ENCODE measurements around the gene TMEM30A.
A peak's percentile ranks its signal among the peaks of the same experiment; 100 is the strongest.

Gene TMEM30A

GRCh38 chr6:75278474-75279077 is 6.0 kb downstream of the TMEM30A start:
- H3K9ac ChIP-seq (ENCODE audit: low read length) = no peak overlapping the region
- no peak overlapping the region for H3K4me3 ChIP-seq (ENCODE audit: low read length)
- H3K27me3 ChIP-seq (replicated peaks; ENCODE audit: control insufficient read depth, insufficient read depth, low read length) = no peaks in the 10 kb centered on the region
- no peak for DNase-seq (ENCODE audit: low read depth)
- H3K9me3 ChIP-seq (ENCODE audit: control insufficient read depth, low read length) = no peaks in the 10 kb centered on the region
- H3K4me1 ChIP-seq (ENCODE audit: control insufficient read depth, insufficient read depth, low read length) = peaks cover 64% of the 10 kb centered on the region
- H3K36me3 ChIP-seq (ENCODE audit: control insufficient read depth, insufficient read depth, low read length, severe bottlenecking) = no peaks in the 10 kb centered on the region

DNA sequence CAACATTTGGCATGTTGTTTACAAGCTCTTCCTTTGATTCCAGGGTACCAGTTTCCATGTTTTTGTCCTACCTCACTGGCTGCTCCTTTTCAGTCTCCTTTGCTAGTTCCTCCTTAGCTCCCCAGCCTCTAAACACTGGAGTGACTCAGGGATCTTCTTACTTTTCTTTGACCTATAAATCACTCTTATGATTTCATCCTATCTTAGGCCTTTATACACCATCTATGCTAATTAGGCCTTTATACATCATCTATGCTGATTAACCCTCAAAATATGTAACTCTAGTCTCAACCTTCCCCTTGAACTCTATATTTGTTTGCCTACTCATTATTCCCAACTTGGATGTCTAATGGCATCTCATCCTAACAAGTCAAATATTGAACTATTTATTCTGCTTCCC is 9.5 kb downstream of the TMEM30A start:
- H3K4me3 ChIP-seq (ENCODE audit: low read length) = no peak overlapping the region
- H3K9me3 ChIP-seq (ENCODE audit: control insufficient read depth, low read length) = no peaks in the 10 kb centered on the region
- H3K27me3 ChIP-seq (replicated peaks; ENCODE audit: control insufficient read depth, insufficient read depth, low read length) = no peaks in the 10 kb centered on the region
- H3K4me1 ChIP-seq (ENCODE audit: control insufficient read depth, insufficient read depth, low read length) = peaks cover 56% of the 10 kb centered on the region
- H3K36me3 ChIP-seq (ENCODE audit: control insufficient read depth, insufficient read depth, low read length, severe bottlenecking) = peaks cover 5% of the 10 kb centered on the region
- peak; percentile 58 for DNase-seq (ENCODE audit: low read depth)
- no peak overlapping the region for H3K9ac ChIP-seq (ENCODE audit: low read length)

GRCh38 chr6:75273009-75273408 is 11.6 kb downstream of the TMEM30A start:
- H3K9me3 ChIP-seq (ENCODE audit: control insufficient read depth, low read length) = no peaks in the 10 kb centered on the region
- peak overlapping the region; percentile 75 for H3K9ac ChIP-seq (ENCODE audit: low read length)
- no peaks in the 10 kb centered on the region for H3K27me3 ChIP-seq (replicated peaks; ENCODE audit: control insufficient read depth, insufficient read depth, low read length)
- DNase-seq (ENCODE audit: low read depth) = no peak
- H3K4me1 ChIP-seq (ENCODE audit: control insufficient read depth, insufficient read depth, low read length) = peaks cover 44% of the 10 kb centered on the region
- H3K36me3 ChIP-seq (ENCODE audit: control insufficient read depth, insufficient read depth, low read length, severe bottlenecking) = peaks cover 9% of the 10 kb centered on the region
- H3K4me3 ChIP-seq (ENCODE audit: low read length) = no peak overlapping the region

GRCh38 chr6:75272145-75272840 is 12.3 kb downstream of the TMEM30A start:
- peak overlapping the region; percentile 75 for H3K9ac ChIP-seq (ENCODE audit: low read length)
- H3K4me3 ChIP-seq (ENCODE audit: low read length) = peak overlapping the region; percentile 25
- no peaks in the 10 kb centered on the region for H3K9me3 ChIP-seq (ENCODE audit: control insufficient read depth, low read length)
- H3K36me3 ChIP-seq (ENCODE audit: control insufficient read depth, insufficient read depth, low read length, severe bottlenecking) = peaks cover 9% of the 10 kb centered on the region
- no peaks in the 10 kb centered on the region for H3K27me3 ChIP-seq (replicated peaks; ENCODE audit: control insufficient read depth, insufficient read depth, low read length)
- peaks cover 51% of the 10 kb centered on the region for H3K4me1 ChIP-seq (ENCODE audit: control insufficient read depth, insufficient read depth, low read length)
- DNase-seq (ENCODE audit: low read depth) = peak; percentile 54

- Histone ChIP-seq H3K9ac (ENCODE audit: low read length) (no peak overlapping the region), H3K27me3 (replicated peaks; ENCODE audit: control insufficient read depth, insufficient read depth, low read length) (no peaks in the 10 kb centered on the region), H3K4me1 (ENCODE audit: control insufficient read depth, insufficient read depth, low read length) (peaks cover 41% of the 10 kb centered on the region), H3K36me3 (ENCODE audit: control insufficient read depth, insufficient read depth, low read length, severe bottlenecking) (peaks cover 12% of the 10 kb centered on the region), H3K4me3 (ENCODE audit: low read length) (no peak overlapping the region), H3K9me3 (ENCODE audit: control insufficient read depth, low read length) (no peaks in the 10 kb centered on the region)
- DNase-seq (ENCODE audit: low read depth) = no peak
These were observed 15.6 kb downstream of the TMEM30A start for GRCh38 chr6:75268988-75269354.

DNA sequence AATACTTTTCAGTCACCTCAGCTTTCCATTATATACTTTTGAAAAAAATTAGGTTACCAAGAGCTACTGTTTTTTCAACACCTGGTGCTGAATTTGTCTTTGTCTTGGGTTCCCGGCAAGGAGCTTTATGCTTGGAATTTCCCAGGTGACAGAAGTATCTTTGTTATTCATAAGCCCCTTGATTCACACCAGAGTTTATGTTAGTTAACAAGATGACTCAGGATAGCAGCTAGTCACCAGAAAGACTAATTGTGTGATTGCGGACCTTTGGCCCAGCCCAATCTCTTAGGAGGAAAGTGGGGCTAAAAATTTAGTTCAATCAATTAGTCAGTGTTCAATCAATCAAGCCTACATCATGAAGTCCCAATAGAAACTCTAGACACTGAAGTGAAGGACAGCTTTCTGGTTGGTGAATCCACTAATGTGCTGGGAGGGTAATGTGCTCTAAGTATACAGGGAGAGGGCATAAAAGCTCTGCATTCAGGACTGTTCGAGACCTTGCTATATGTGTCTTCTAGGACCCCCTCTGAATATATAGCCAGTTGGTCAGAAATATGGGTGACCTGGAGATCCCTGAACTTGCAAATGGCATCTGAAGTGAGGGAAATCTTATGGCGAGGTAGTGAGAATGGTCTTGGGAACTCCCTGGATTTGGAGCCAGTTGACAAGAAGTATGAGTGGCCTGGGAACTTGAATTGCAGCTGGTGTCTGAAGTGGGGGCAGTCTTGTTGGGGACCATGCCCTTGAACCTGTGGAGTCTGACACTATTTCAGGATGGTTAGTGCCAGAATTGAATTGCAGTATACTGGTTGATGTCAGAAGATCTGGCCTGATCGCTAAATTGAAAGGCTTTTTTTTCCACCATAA is 16.2 kb downstream of the TMEM30A start:
- DNase-seq (ENCODE audit: low read depth) = no peak
- no peak overlapping the region for H3K4me3 ChIP-seq (ENCODE audit: low read length)

GRCh38 chr6:75267461-75267860 is 17.1 kb downstream of the TMEM30A start:
- no peak for DNase-seq (ENCODE audit: low read depth)
- Histone ChIP-seq H3K36me3 (ENCODE audit: control insufficient read depth, insufficient read depth, low read length, severe bottlenecking) (peaks cover 22% of the 10 kb centered on the region), H3K9ac (ENCODE audit: low read length) (peak overlapping the region; percentile 44), H3K4me1 (ENCODE audit: control insufficient read depth, insufficient read depth, low read length) (peaks cover 28% of the 10 kb centered on the region), H3K9me3 (ENCODE audit: control insufficient read depth, low read length) (no peaks in the 10 kb centered on the region), H3K27me3 (replicated peaks; ENCODE audit: control insufficient read depth, insufficient read depth, low read length) (no peaks in the 10 kb centered on the region), H3K4me3 (ENCODE audit: low read length) (no peak overlapping the region)

More for the DNA sequence above, 16.2 kb downstream of the TMEM30A start:
- Histone ChIP-seq H3K36me3 (ENCODE audit: control insufficient read depth, insufficient read depth, low read length, severe bottlenecking) (peaks cover 17% of the 10 kb centered on the region), H3K9ac (ENCODE audit: low read length) (peak overlapping the region; percentile 44), H3K27me3 (replicated peaks; ENCODE audit: control insufficient read depth, insufficient read depth, low read length) (no peaks in the 10 kb centered on the region), H3K9me3 (ENCODE audit: control insufficient read depth, low read length) (no peaks in the 10 kb centered on the region), H3K4me1 (ENCODE audit: control insufficient read depth, insufficient read depth, low read length) (peaks cover 37% of the 10 kb centered on the region)

GRCh38 chr6:75266716-75267291 is 17.8 kb downstream of the TMEM30A start:
- no peak overlapping the region for H3K4me3 ChIP-seq (ENCODE audit: low read length)
- DNase-seq (ENCODE audit: low read depth) = peak; percentile 84
- H3K9ac ChIP-seq (ENCODE audit: low read length) = peak overlapping the region; percentile 44
- H3K36me3 ChIP-seq (ENCODE audit: control insufficient read depth, insufficient read depth, low read length, severe bottlenecking) = peaks cover 23% of the 10 kb centered on the region
- H3K9me3 ChIP-seq (ENCODE audit: control insufficient read depth, low read length) = no peaks in the 10 kb centered on the region
- H3K27me3 ChIP-seq (replicated peaks; ENCODE audit: control insufficient read depth, insufficient read depth, low read length) = no peaks in the 10 kb centered on the region
- peaks cover 22% of the 10 kb centered on the region for H3K4me1 ChIP-seq (ENCODE audit: control insufficient read depth, insufficient read depth, low read length)

GRCh38 chr6:75263401-75263750 is 21.2 kb downstream of the TMEM30A start:
- Histone ChIP-seq H3K9ac (ENCODE audit: low read length) (peak overlapping the region; percentile 61), H3K27me3 (replicated peaks; ENCODE audit: control insufficient read depth, insufficient read depth, low read length) (no peaks in the 10 kb centered on the region), H3K36me3 (ENCODE audit: control insufficient read depth, insufficient read depth, low read length, severe bottlenecking) (peaks cover 45% of the 10 kb centered on the region), H3K4me3 (ENCODE audit: low read length) (no peak overlapping the region), H3K4me1 (ENCODE audit: control insufficient read depth, insufficient read depth, low read length) (peaks cover 16% of the 10 kb centered on the region), H3K9me3 (ENCODE audit: control insufficient read depth, low read length) (no peaks in the 10 kb centered on the region)
- DNase-seq (ENCODE audit: low read depth) = no peak

DNA sequence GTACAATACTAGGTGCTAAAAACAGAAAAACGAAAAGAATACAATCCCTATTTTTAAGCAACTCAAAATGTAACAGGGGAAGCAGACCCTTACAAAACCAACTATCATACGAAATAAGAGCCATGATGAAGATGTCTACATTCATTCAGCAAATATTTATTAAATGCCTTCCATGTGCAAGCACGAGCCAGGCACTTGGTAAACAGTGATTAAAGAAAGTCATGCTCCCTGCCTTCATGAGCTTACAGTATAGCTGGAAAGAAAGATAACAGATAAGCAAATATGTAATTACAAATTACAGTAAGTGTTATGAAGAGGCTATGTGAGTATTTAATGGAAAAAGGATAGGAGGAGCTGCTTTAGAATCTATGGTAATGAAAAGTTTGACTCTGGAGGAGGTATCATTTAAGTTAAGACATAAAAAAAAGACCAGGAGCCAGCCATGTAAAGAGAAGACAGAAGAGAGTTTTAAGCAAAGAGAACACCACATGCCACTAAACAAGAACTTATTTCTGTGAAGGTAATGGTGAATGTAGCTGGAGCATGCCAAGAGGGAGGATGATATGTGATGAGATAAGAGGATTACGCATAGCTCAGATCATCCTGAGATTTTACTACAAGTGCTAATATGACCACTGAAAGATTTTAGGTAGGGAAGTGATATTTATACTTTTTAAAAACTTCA is 21.7 kb downstream of the TMEM30A start:
- no peak overlapping the region for H3K4me3 ChIP-seq (ENCODE audit: low read length)
- no peaks in the 10 kb centered on the region for H3K27me3 ChIP-seq (replicated peaks; ENCODE audit: control insufficient read depth, insufficient read depth, low read length)
- H3K36me3 ChIP-seq (ENCODE audit: control insufficient read depth, insufficient read depth, low read length, severe bottlenecking) = peaks cover 50% of the 10 kb centered on the region
- no peaks in the 10 kb centered on the region for H3K9me3 ChIP-seq (ENCODE audit: control insufficient read depth, low read length)
- peaks cover 11% of the 10 kb centered on the region for H3K4me1 ChIP-seq (ENCODE audit: control insufficient read depth, insufficient read depth, low read length)
- DNase-seq (ENCODE audit: low read depth) = no peak
- peak overlapping the region; percentile 5 for H3K9ac ChIP-seq (ENCODE audit: low read length)

All from adipocyte (in vitro differentiated cells).